RWPE2 (cell line): ENCODE measurements around the gene PVALB.

Experiments
- ATAC-seq: fragments of 200-7000 bp; cut with Tn5 transposase; 3 replicates; pipeline ENCODE4 v1.9.1; 2021; ENCODE audit warnings: low read depth
- DNase-seq: peaks from one replicate; pipeline ENCODE4 v3.0.0-alpha.2; 2020; ENCODE audit warnings: low spot score
- H3K27ac ChIP-seq: fragments of 450-650 bp; 2 replicates; pipeline ENCODE4 v1.5.1; 2017; ENCODE audit warnings: mild to moderate bottlenecking; ENCODE audit not compliant: poor library complexity, severe bottlenecking
- H3K27me3 ChIP-seq: fragments of 250-450 bp; sonication (Bioruptor Pico); 2 replicates; pipeline ENCODE4 v1.5.1; 2021; ENCODE audit warnings: mild to moderate bottlenecking, moderate library complexity; ENCODE audit not compliant: insufficient read depth, poor library complexity, severe bottlenecking
- H3K36me3 ChIP-seq: fragments of 250-450 bp; sonication (Bioruptor Pico); 2 replicates; pipeline ENCODE4 v1.5.1; 2020; ENCODE audit warnings: low read depth, mild to moderate bottlenecking, moderate library complexity
- H3K4me1 ChIP-seq: fragments of 250-450 bp; sonication (Bioruptor Pico); 2 replicates; pipeline ENCODE4 v1.5.1; 2021; ENCODE audit warnings: mild to moderate bottlenecking, moderate library complexity; ENCODE audit not compliant: insufficient read depth, poor library complexity, severe bottlenecking
- H3K4me3 ChIP-seq: fragments of 250-450 bp; sonication (Bioruptor Pico); 2 replicates; pipeline ENCODE4 v1.5.1; 2021; ENCODE audit warnings: mild to moderate bottlenecking, moderate library complexity; ENCODE audit not compliant: severe bottlenecking
- H3K9me3 ChIP-seq: fragments of 250-450 bp; sonication (Bioruptor Pico); 2 replicates; pipeline ENCODE4 v1.5.1; 2021; ENCODE audit warnings: mild to moderate bottlenecking, moderate library complexity; ENCODE audit not compliant: severe bottlenecking
- CTCF ChIP-seq: fragments of 450-650 bp; IDR thresholded peaks from one replicate; pipeline ENCODE4 v1.5.1; 2017; ENCODE audit warnings: mild to moderate bottlenecking, moderate library complexity; ENCODE audit not compliant: poor library complexity, severe bottlenecking

PVALB gene

GRCh38 chr22:36803358-36803757 is 13.5 kb downstream of the PVALB start:
- no peaks in the 10 kb centered on the region for H3K4me1 ChIP-seq
- DNase-seq, result no peak
- no peaks in the 10 kb centered on the region for H3K9me3 ChIP-seq
- no peak overlapping the region for H3K27ac ChIP-seq
- H3K27me3 ChIP-seq, result no peaks in the 10 kb centered on the region
- H3K36me3 ChIP-seq, result no peaks in the 10 kb centered on the region
- ATAC-seq, result no peak
- TF ChIP-seq CTCF, result no peak
- H3K4me3 ChIP-seq, result no peak overlapping the region

- ATAC-seq, result no peak
- no peak overlapping the region for H3K4me3 ChIP-seq
These were observed 18.2 kb downstream of the PVALB start for GRCh38 chr22:36798674-36799066.

GRCh38 chr22:36797911-36798673 is 18.7 kb downstream of the PVALB start:
- Histone ChIP-seq H3K4me3 (no peak overlapping the region), H3K9me3 (no peaks in the 10 kb centered on the region), H3K4me1 (no peaks in the 10 kb centered on the region), H3K27ac (no peak overlapping the region), H3K27me3 (no peaks in the 10 kb centered on the region), H3K36me3 (no peaks in the 10 kb centered on the region)
- no peak for DNase-seq
- no peak for ATAC-seq
- no peak for TF ChIP-seq CTCF

More at GRCh38 chr22:36798674-36799066, 18.2 kb downstream of the PVALB start:
- DNase-seq, result no peak
- no peaks in the 10 kb centered on the region for H3K36me3 ChIP-seq
- no peaks in the 10 kb centered on the region for H3K9me3 ChIP-seq
- no peak for TF ChIP-seq CTCF
- no peaks in the 10 kb centered on the region for H3K27me3 ChIP-seq
- no peaks in the 10 kb centered on the region for H3K4me1 ChIP-seq
- no peak overlapping the region for H3K27ac ChIP-seq

GRCh38 chr22:36797374-36797773 is 19.5 kb downstream of the PVALB start:
- Histone ChIP-seq H3K27ac (no peak overlapping the region), H3K36me3 (no peaks in the 10 kb centered on the region), H3K9me3 (no peaks in the 10 kb centered on the region), H3K4me1 (no peaks in the 10 kb centered on the region), H3K27me3 (no peaks in the 10 kb centered on the region), H3K4me3 (no peak overlapping the region)
- DNase-seq (no peak), ATAC-seq (no peak)
- TF ChIP-seq CTCF, result no peak

- TF ChIP-seq CTCF, result no peak
- ATAC-seq (no peak), DNase-seq (no peak)
- H3K27me3 ChIP-seq, result no peaks in the 10 kb centered on the region
- H3K4me1 ChIP-seq, result no peaks in the 10 kb centered on the region
- no peaks in the 10 kb centered on the region for H3K9me3 ChIP-seq
- no peak overlapping the region for H3K27ac ChIP-seq
- H3K36me3 ChIP-seq, result no peaks in the 10 kb centered on the region
- no peak overlapping the region for H3K4me3 ChIP-seq
These were observed 20.2 kb downstream of the PVALB start for GRCh38 chr22:36796552-36797175.
